ENCODE data around the gene GSE1.

The GSE1 gene

GRCh38 chr16:85612801-85613603, at the start of gene GSE1:
Gene GSE1, plus strand, starts transcription at chr16:85613322. Its CDS starts 70 bp downstream, at chr16:85613392.
- DNase-seq (ENCODE audit: low spot score): peak; percentile 17

- DNase-seq (ENCODE audit: low spot score): no peak
Observed at GRCh38 chr16:85563515-85564276, 49.4 kb upstream of the GSE1 start.

GRCh38 chr16:85564277-85565051, 48.7 kb upstream of the GSE1 start:
- no peak for DNase-seq (ENCODE audit: low spot score)

- DNase-seq (ENCODE audit: low spot score): no peak
Observed at GRCh38 chr16:85565340-85565739, 47.8 kb upstream of the GSE1 start.

GRCh38 chr16:85565801-85566526, 47.2 kb upstream of the GSE1 start:
- no peak for DNase-seq (ENCODE audit: low spot score)

GRCh38 chr16:85566561-85567100, 46.5 kb upstream of the GSE1 start:
- DNase-seq (ENCODE audit: low spot score): no peak

- no peak for DNase-seq (ENCODE audit: low spot score)
Observed at GRCh38 chr16:85567101-85567866, 45.8 kb upstream of the GSE1 start.

GRCh38 chr16:85567935-85568334, 45.2 kb upstream of the GSE1 start:
- DNase-seq (ENCODE audit: low spot score): no peak

GRCh38 chr16:85568519-85568918, 44.6 kb upstream of the GSE1 start:
- no peak for DNase-seq (ENCODE audit: low spot score)

- DNase-seq (ENCODE audit: low spot score): no peak
Observed at GRCh38 chr16:85569039-85569614, 44.0 kb upstream of the GSE1 start.

GRCh38 chr16:85569615-85570212, 43.4 kb upstream of the GSE1 start:
- DNase-seq (ENCODE audit: low spot score): no peak

- no peak for DNase-seq (ENCODE audit: low spot score)
Observed at GRCh38 chr16:85570213-85570734, 42.8 kb upstream of the GSE1 start.

GRCh38 chr16:85570735-85571562, 42.2 kb upstream of the GSE1 start:
- DNase-seq (ENCODE audit: low spot score): no peak

- DNase-seq (ENCODE audit: low spot score): no peak
Observed at GRCh38 chr16:85571563-85571812, 41.6 kb upstream of the GSE1 start.

- DNase-seq (ENCODE audit: low spot score): no peak
Observed at GRCh38 chr16:85571813-85572619, 41.1 kb upstream of the GSE1 start.

GRCh38 chr16:85573045-85573695, 40.0 kb upstream of the GSE1 start:
- DNase-seq (ENCODE audit: low spot score): no peak
